ENCODE measurements around the gene DYNC2H1. TPM values are rescaled to one million over a fixed set of nuclear protein-coding genes. Genes with fewer than 3 reads are reported as not detected.

The DYNC2H1 gene
- total RNA-seq, 1 donor from 2014 or later = 26.2 TPM

DNA sequence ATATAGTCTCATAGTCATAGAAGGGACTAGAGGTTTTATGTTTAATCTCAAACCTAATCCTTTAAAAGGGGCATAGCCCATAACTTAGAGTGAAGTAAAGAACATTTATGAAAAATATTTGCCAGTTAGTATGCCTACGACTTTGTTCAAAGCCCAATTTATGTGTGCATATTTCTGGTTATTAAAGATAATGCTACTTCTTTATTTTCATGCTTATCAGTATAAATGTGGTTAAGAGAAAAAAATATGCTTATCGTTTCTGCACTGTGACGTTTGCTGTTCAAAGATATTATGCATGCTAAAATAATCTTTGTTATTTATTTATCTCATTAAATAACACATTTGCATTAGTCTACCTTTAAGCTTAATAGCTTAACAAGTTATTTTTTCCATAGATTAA, 343.9 kb downstream of the DYNC2H1 start:
- DNase-seq (ENCODE audit: low spot score) = no peak

DNA sequence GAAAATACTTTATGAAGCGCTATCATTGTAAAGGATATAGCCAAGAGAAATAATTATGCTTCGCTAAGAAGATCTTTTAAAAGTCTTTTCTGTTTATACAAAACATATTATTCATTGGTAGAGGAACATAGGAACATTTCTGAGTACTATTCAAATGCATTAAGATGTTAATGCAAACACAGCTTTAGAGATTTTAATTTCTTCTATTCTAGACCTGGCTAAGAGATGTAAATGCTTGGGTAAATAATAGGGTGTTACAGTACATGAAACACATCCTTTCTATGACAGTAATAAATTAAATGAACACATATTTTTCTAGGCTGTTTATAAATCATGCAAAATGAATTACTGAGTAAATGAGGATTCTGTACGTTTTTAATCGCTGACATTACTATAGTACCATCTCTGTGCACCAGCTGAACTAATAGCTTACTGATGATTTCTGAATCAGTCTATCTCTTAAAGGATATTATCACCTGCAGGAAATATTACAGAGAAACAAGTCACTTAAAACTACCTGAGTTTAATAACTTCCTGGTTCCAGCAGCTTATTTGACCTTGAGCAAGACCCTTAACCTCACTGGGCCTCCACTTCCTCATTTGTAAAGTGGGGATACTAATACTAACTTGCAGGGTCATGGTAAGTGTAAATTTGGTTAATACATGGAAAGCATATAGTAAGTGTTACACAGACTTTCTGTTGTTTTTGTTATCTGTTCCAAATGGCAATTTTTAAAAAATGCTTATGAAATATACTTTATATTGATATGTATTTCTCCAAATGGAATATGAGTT, 344.9 kb downstream of the DYNC2H1 start:
- DNase-seq (ENCODE audit: low spot score) = no peak

GRCh38 chr11:103464420-103464819, 355.2 kb downstream of the DYNC2H1 start:
- DNase-seq (ENCODE audit: low spot score) = no peak

- DNase-seq (ENCODE audit: low spot score) = no peak
Measured at GRCh38 chr11:103465555-103466140, 356.4 kb downstream of the DYNC2H1 start.

- DNase-seq (ENCODE audit: low spot score) = no peak
Measured at GRCh38 chr11:103471546-103471945, 362.3 kb downstream of the DYNC2H1 start.

GRCh38 chr11:103476874-103477273, 367.6 kb downstream of the DYNC2H1 start:
- DNase-seq (ENCODE audit: low spot score) = no peak

GRCh38 chr11:103480421-103480820, 371.2 kb downstream of the DYNC2H1 start:
- DNase-seq (ENCODE audit: low spot score) = no peak

DNA sequence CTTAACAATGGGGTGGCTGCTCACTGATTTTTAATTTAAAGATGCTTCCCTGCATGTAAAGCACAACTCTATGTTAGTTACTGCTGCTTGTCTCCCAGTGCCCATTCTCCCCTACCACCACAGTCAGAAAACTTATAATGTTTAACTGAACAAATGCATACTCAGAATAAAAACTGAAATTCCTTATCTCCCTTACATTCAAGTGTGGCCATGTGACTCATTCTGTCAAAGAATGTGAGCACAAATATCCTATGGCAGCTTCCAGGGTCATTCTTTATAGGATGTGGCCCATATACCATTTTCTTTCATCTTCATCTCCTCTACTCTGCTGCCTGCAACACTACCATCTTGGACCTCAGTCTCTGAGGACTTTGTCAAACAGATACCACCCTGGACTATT, 374.8 kb downstream of the DYNC2H1 start:
- no peak for DNase-seq (ENCODE audit: low spot score)

GRCh38 chr11:103484545-103484944, 375.3 kb downstream of the DYNC2H1 start:
- no peak for DNase-seq (ENCODE audit: low spot score)

DNA sequence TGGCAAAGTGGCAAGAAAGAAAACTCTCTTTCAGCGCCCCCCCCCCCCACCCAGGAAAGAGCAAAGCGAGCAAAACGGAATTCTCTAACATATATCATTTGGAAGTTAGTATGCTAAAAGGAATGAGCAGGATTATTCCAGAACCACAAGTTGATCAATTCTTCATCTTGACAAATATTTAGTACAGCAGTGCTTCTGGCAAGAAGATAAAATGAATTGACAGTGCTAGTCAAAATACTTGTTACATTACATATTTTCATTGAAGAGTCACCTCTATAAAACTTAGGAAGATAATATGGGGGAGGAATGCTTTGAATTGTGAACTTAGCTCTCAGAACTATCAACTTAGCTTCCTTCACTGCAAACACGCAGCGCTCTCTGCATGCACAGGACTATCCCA, 377.4 kb downstream of the DYNC2H1 start:
- DNase-seq (ENCODE audit: low spot score) = no peak

- DNase-seq (ENCODE audit: low spot score) = no peak
Measured at GRCh38 chr11:103487113-103487512, 377.9 kb downstream of the DYNC2H1 start.

DNA sequence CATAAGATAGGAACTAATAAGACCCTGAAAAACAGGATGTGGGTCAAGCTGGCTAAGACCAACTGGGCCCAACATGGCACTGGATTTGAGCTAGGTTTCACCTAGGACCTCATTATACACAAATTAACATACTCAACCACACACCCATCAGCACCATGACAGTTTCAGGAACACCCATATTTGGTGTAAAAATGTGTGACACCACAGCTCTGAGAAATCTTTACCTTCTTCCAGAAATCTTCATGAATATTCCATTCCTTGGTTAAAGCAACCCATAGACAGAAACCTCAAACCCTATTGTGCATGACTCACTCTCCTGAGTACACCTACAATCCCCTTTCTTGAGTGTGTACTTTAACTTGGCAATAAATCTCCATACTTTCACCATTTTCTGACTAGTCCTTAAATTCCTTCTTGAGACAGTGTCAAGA, 378.8 kb downstream of the DYNC2H1 start:
- no peak for DNase-seq (ENCODE audit: low spot score)

DNA sequence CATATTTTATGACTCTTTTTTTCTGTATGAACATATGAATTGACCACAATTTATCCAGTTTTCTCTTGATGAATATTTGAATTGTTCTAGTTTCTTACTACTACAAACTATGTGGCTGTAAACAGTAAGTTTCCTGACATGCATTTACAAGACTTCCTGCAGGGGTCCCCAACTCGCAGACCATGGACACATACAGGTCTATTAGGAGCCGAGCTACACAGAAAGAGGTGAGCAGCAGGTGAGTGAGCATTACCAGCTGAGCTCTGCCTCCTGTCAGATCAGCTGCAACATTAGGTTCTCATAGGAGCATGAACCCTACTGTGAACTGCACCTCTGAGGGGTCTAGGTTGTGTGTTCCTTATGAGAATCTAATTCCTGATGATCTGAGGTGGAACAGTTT, 379.4 kb downstream of the DYNC2H1 start:
- no peak for DNase-seq (ENCODE audit: low spot score)

DNA sequence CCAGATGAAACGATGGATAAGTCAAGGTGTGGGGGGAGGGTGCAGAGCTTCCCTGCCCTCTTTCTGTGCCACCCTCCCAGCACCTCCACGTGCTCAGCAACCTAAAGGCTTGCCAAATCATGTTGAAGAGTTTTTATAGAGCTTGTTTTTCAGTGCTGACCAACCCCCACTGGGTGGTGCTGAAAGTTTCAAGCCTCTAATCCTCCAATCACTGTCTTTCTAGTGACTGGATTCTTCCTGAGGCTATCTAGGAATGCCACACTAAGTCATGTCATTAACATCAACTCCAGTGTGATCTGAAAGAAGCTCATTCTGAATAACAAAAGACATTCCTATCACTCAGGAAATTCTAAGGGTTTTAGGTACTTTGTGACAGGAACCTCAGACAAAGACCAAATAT, 382.6 kb downstream of the DYNC2H1 start:
- DNase-seq (ENCODE audit: low spot score) = no peak

- no peak for DNase-seq (ENCODE audit: low spot score)
Measured at GRCh38 chr11:103494491-103494890, 385.3 kb downstream of the DYNC2H1 start.

DNA sequence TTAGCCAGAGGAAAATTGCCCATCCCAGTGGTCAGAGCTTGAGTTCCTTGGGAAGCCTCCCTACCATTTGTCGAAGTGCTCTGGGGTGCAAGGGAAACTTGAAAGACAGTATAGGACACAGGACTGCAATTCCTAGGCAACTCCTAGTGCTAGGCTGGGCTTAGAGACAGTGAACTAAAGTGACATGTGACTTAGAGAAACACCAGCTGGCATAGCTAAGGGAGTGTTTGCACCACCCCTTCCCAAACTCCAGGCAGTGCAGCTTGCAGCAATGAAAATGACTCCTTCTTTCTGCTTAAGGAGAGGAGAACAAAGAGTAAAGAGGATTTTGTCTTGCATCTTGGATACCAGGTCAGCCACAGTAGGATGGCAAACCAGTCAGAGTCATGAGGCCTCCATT, 388.0 kb downstream of the DYNC2H1 start:
- no peak for DNase-seq (ENCODE audit: low spot score)

DNA sequence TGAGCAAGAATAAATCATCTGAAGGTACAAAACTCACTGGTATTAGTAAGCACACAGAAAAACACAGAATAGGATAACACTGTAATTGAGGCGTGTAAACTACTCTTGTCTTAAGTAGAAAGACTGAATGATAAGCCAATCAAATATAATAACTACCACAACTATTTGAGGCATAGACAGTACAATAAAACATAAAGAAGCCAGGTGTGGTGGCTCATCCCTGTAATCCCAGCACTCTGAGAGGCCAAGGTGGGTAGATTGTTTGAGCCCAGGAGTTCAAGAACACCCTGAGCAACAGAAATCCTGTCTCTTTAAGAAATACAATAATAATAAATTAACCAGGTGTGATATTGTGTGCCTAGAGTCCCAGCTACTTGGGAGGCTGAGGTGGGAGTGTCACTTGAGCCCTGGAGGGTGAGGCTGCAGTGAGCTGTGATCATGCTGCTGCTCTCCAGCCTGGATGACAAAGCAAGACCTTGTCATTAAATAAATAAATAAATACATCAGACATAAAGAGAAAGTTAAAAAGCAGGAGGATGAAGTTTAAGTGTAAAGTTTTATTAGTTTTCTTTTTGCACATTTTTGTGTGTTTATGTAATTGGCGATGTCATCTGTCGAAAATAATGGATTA, 390.6 kb downstream of the DYNC2H1 start:
- DNase-seq (ENCODE audit: low spot score) = no peak

DNA sequence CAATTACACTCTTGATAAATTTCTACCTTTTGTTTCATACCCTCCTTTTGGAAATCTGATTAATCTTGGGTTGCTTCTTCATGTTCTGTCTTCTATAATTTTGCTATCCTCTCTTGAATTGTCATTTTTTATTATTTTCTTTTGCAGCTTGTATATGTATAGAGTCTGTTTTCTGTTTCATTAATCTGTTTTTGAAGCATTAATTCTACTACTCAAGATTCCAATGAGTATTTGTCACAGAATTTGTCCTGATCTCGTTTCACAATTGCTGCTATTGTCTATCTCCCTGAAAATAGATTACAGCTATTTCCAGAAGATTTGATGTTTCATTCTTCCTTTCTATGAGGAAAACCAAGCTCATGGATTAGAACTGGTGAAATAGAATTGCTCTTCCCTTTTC, 406.1 kb downstream of the DYNC2H1 start:
- DNase-seq (ENCODE audit: low spot score) = no peak

GRCh38 chr11:103520792-103521191, 411.6 kb downstream of the DYNC2H1 start:
- no peak for DNase-seq (ENCODE audit: low spot score)

GRCh38 chr11:103525069-103525468, 415.8 kb downstream of the DYNC2H1 start:
- no peak for DNase-seq (ENCODE audit: low spot score)

DNA sequence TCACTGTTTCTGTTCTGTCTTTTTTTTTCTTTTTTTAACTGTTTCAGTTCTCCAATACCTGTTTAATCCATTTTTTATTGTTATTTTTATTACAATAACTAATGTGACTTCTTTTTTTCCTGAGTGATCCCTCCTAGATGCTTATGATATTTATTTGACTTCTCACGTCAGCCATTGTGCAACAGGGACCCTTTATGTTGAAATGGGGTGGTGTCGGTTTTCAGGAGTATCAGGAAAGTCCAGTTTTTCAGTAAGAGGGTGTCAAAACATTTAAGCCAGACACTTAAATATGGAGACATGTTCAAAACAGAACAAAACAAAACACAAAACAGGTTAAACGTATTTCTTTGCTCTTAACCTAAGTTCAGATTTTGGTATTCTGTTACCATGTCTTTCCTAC, 418.8 kb downstream of the DYNC2H1 start:
- no peak for DNase-seq (ENCODE audit: low spot score)

DNA sequence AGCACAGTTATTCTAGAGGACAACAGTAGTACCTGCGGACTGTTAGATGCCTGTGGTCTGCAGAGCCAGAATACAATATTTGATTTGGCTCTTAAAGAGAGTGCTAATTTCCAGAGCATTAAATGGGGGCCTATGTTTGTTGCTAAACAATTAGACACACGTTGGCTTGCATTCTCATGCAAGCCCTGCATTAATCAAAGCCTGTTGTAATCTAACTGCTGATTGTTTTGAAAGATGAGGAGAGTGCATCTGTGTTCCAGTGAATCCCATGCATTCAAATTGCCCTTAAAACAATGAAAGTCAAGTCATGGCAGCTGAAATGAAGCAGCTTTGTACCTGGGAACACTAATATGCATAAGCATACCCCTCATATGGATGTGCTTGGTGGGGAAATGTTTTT, 419.4 kb downstream of the DYNC2H1 start:
- no peak for DNase-seq (ENCODE audit: low spot score)

- no peak for DNase-seq (ENCODE audit: low spot score)
Measured at GRCh38 chr11:103529181-103529684, 420.0 kb downstream of the DYNC2H1 start.
